ENCODE measurements around the gene CFAP77. TPM values are rescaled to one million over a fixed set of nuclear protein-coding genes. Genes with fewer than 3 reads are reported as not detected.

The CFAP77 gene
- total RNA-seq, 2 experiments from 2014 or later = not detected

DNA sequence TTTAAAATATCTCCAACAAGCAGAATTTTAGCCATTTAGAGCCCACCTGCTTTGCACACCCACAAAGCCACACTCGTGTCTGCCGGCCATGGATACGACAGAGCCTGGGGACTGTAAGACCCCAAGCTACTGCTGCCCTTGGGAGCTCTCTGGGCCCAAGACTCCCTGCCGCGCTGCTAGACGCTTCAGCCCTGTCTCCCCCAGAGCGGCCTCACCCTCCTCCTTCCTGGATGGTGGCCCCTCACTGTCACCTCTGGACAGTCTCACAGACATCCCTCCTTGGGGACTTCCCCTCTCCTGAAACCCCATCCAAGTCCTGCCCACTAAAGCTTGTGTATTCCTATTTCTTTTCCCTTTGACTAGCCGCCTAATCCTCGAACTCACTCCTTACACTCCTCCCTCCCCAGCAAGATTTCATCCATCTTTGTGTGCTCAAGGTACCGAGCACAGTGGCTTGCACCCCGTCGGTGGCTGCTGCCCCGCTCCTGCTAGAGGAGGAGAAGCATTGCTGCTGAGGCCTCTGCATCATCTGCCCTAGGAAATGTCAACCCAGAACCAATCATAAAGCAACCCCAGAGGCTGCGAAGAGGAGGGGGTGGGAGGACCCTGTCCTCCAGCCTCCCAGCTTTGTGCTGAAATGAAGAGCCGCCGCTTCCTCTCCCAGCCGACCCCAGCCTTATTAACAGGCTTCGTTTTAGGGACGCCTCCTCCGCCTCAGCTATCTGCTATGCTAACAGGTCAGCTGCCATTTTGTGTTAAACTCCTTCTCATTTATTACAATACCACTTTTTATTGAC lies 71.2 kb downstream of the CFAP77 start:
- POLR2A ChIA-PET = no interaction called here
- CTCF ChIA-PET = interaction anchor here (0.6 kb wide), 1 partner anchor 285 kb away, joined by 3 read pairs; no protein-coding TSS in a partner anchor

DNA sequence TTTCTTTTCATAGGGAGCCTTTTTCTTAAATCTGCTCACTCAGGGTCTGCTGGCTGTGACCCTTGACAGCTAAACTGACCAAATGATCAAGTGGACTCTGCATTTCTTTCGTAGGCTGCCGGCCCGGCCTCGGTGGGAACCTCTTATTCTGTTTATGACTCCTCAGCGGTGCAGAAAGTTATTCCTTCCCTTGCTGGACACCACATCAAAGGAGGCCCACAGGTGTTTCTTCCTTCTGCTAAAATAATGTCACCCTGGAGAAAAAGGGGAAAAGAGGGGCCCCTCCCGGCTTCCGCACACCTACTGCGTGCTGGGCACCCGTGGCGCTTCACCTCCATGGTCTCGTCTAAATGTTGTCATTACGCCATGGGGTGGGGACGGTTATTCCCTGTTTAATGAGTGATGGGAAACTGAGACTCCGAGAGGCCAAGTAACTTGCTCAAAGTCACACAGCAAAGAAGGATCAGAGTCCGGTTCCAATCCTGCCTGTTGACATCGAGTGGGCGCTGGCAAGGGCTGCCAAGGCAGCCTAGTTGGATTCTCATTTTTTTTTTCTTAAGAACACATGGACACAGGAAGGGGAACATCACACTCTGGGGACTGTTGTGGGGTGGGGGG lies 72.3 kb downstream of the CFAP77 start:
- ChIA-PET CTCF (no interaction called here), POLR2A (interaction anchor here (0.7 kb wide), 1 partner anchor 225 kb away, joined by 4 read pairs; no protein-coding TSS in a partner anchor)

GRCh38 chr9:132485393-132485792 lies 75.4 kb downstream of the CFAP77 start:
- ChIA-PET POLR2A (no interaction called here), CTCF (no interaction called here)

DNA sequence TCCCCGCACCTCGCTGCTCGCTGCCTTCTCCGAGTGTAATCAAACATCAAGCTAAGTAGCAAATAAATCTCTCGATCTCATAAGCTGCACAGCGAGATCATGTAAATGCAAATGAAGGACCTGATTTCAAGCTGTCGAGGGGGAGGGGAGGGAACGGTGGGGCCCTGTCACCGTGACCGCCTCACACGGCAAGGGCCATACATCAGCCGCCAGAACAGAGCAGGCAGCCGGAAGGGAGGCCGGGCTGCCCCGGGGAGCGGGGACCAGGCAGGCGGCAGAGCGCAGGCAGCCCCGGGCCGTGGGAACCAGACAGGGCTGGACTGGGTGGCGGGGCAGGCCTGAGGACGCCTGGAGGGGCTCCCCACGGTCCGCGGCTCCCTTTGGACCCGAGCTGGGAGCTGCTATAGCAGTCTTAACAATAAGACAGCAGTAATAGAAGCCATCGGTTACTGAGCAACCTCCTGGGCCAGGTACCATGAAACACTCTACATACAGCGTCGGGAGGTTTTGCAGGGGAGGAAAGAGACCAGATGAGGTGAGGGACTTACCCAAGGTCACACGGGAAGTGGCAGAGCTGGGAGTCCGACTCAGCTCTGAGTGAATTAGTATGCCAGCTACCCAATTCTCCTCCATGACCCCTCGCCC lies 76.8 kb downstream of the CFAP77 start:
- POLR2A ChIA-PET = interaction anchor here (0.6 kb wide), 1 partner anchor 132 kb away, joined by 6 read pairs; the partner anchor contains the start of gene SETX
- CTCF ChIA-PET = no interaction called here

DNA sequence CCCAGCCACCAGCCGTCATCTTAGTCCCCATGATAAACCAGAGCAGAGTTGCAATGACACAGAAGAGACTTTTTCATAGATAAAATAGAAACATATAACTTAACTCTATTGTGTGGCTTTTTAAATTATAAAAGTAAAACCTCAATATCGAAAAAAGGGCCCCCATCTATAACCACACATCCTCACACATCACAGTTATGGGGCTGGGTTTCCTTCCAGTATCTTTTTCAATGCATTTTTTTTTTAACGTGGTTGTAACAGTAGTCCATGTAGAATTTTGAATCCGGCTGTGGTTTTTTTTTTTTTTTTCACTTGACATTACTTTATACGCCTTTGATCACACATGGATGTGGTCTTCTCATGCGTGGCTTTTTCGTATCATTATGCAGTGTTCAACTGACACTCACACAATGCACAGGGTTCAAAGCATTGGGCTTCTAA lies 77.4 kb downstream of the CFAP77 start:
- POLR2A ChIA-PET = no interaction called here
- CTCF ChIA-PET = no interaction called here

DNA sequence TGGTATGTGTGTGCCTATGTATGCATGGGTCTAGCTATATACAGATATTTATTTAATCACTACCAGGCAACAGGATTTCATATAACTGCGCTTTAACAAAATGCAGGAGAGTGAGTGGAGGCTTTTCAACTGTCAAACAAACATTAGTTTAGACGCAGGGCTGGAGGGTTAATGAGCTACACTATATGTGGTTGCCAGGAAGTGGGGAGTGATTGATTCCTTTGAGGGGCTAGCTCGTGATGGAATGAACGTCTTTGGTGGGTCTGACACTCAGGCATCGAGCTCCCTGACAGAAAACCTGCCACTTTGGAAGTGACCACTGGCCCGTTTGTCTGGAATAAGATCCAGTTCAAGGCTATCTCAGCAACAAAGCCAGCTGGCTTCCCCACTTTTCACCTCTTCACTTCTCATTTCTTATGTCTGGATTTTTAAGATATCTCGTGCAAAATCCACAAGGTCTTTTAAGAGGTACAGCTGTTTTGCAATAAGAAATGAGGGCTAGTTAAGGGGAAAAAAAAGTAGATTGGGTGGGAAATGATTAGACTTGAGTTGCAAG lies 78.0 kb downstream of the CFAP77 start:
- ChIA-PET POLR2A (no interaction called here), CTCF (interaction anchor here (0.5 kb wide), 1 partner anchor 1153 kb away, joined by 3 read pairs; no protein-coding TSS in a partner anchor)

GRCh38 chr9:132488626-132489025 lies 78.6 kb downstream of the CFAP77 start:
- CTCF ChIA-PET = interaction anchor here (0.5 kb wide), 1 partner anchor 1153 kb away, joined by 3 read pairs; no protein-coding TSS in a partner anchor
- POLR2A ChIA-PET = no interaction called here

- POLR2A ChIA-PET = no interaction called here
- CTCF ChIA-PET = no interaction called here
Observed at GRCh38 chr9:132489536-132489935, 79.5 kb downstream of the CFAP77 start.

GRCh38 chr9:132494857-132495256 lies 84.8 kb downstream of the CFAP77 start:
- CTCF ChIA-PET = no interaction called here

GRCh38 chr9:132497731-132498130 lies 87.7 kb downstream of the CFAP77 start:
- ChIA-PET CTCF (no interaction called here), POLR2A (interaction anchor here (0.5 kb wide), 1 partner anchor 90 kb away, joined by 5 read pairs; no protein-coding TSS in a partner anchor)

More at GRCh38 chr9:132494857-132495256, 84.8 kb downstream of the CFAP77 start:
- POLR2A ChIA-PET = no interaction called here

- ChIA-PET POLR2A (no interaction called here), CTCF (no interaction called here)
Observed at GRCh38 chr9:132498531-132499210, 88.7 kb downstream of the CFAP77 start.

GRCh38 chr9:132499251-132499650 lies 89.2 kb downstream of the CFAP77 start:
- ChIA-PET POLR2A (no interaction called here), CTCF (no interaction called here)

DNA sequence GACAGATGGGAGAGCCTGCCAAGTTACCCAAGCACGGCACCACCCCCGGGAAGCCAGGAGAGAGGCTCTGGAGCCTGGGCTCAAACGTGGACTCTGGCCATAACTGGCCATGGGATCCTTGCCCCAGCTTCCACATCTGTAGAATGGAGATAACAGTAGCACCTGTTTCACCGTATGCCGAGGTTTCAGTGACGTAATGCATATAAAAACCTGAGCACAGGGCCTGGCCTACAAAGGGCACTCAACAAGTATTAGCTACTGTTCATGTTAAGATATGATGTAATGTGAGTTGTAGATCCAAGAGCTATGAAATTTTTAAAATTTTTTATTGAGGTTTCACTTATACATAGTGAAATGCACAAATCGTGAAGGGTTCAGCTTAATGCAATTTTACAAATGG lies 90.2 kb downstream of the CFAP77 start:
- ChIA-PET POLR2A (no interaction called here), CTCF (interaction anchor here (0.8 kb wide), 1 partner anchor 479 kb away, joined by 7 read pairs; no protein-coding TSS in a partner anchor)

- CTCF ChIA-PET = no interaction called here
- POLR2A ChIA-PET = no interaction called here
Observed at GRCh38 chr9:132502480-132502879, 92.5 kb downstream of the CFAP77 start.

GRCh38 chr9:132503116-132503515 lies 93.1 kb downstream of the CFAP77 start:
- ChIA-PET POLR2A (no interaction called here), CTCF (no interaction called here)

GRCh38 chr9:132504488-132504887 lies 94.5 kb downstream of the CFAP77 start:
- CTCF ChIA-PET = no interaction called here

GRCh38 chr9:132505991-132506655 lies 96.1 kb downstream of the CFAP77 start:
- POLR2A ChIA-PET = no interaction called here
- CTCF ChIA-PET = no interaction called here

More at GRCh38 chr9:132504488-132504887, 94.5 kb downstream of the CFAP77 start:
- POLR2A ChIA-PET = no interaction called here

- POLR2A ChIA-PET = no interaction called here
Observed at GRCh38 chr9:132506977-132507669, 97.1 kb downstream of the CFAP77 start.

More at GRCh38 chr9:132506977-132507669, 97.1 kb downstream of the CFAP77 start:
- CTCF ChIA-PET = interaction anchor here (0.7 to 1.1 kb wide), 3 partner anchors 10 to 295 kb away, joined by 3 to 4 read pairs (median 3); no protein-coding TSS in a partner anchor
